Neural progenitor cell (in vitro differentiated cells): ENCODE measurements around the gene GALNT3. TPM values are rescaled to one million over a fixed set of nuclear protein-coding genes. Genes with fewer than 3 reads are reported as not detected.
A peak's percentile ranks its signal among the peaks of the same experiment; 100 is the strongest.

ENCODE experiments used
- DNase-seq: peaks from one replicate; pipeline ENCODE4 v3.0.0-alpha.2; 2016; ENCODE audit warnings: low spot score
- H2AFZ ChIP-seq: fragments of 200-600 bp; sonication (generic); replicated peaks from 2 replicates; pipeline ENCODE4 v1.6.1; 2016; ENCODE audit warnings: antibody characterized with exemption
- H3F3A ChIP-seq: fragments of 200-600 bp; sonication (generic); 2 replicates; pipeline ENCODE4 v1.6.1; 2016; ENCODE audit warnings: antibody characterized with exemption, low read depth
- H3K27ac ChIP-seq: fragments of 200-600 bp; sonication (generic); 2 replicates; pipeline ENCODE4 v1.5.1; 2016; ENCODE audit warnings: mild to moderate bottlenecking
- H3K27me3 ChIP-seq: fragments of 200-600 bp; sonication (generic); 2 replicates; pipeline ENCODE4 v1.6.1; 2016; ENCODE audit warnings: mild to moderate bottlenecking, moderate library complexity
- H3K36me3 ChIP-seq: fragments of 200-600 bp; sonication (generic); 2 replicates; pipeline ENCODE4 v1.5.1; 2016
- H3K4me1 ChIP-seq: fragments of 200-600 bp; sonication (generic); 2 replicates; pipeline ENCODE4 v1.6.1; 2016; ENCODE audit warnings: mixed run types
- H3K4me2 ChIP-seq: fragments of 200-600 bp; sonication (generic); 2 replicates; pipeline ENCODE4 v1.6.1; 2016
- H3K4me3 ChIP-seq: fragments of 200-600 bp; sonication (generic); 2 replicates; pipeline ENCODE4 v1.5.1; 2016
- H3K79me2 ChIP-seq: fragments of 200-600 bp; sonication (generic); 2 replicates; pipeline ENCODE4 v1.6.1; 2016; ENCODE audit warnings: low read depth
- H3K9ac ChIP-seq: fragments of 200-600 bp; sonication (generic); 2 replicates; pipeline ENCODE4 v1.6.1; 2016
- H3K9me3 ChIP-seq: fragments of 200-600 bp; sonication (generic); 2 replicates; pipeline ENCODE4 v1.5.1; 2016; ENCODE audit warnings: low read depth
- H4K20me1 ChIP-seq: fragments of 200-600 bp; sonication (generic); 2 replicates; pipeline ENCODE4 v1.6.1; 2016; ENCODE audit warnings: low read depth
- H3K27ac Mint-ChIP-seq: 3 replicates; pipeline ENCODE4 v1.8.0; 2021; ENCODE audit warnings: mixed read lengths
- H3K27me3 Mint-ChIP-seq: 2 replicates; pipeline ENCODE4 v1.8.0; 2022; ENCODE audit warnings: low read depth, mild to moderate bottlenecking, inconsistent platforms, moderate library complexity, mixed read lengths; ENCODE audit not compliant: insufficient read depth
- H3K36me3 Mint-ChIP-seq: 3 replicates; pipeline ENCODE4 v1.8.0; 2021; ENCODE audit warnings: mixed read lengths
- H3K4me1 Mint-ChIP-seq: 3 replicates; pipeline ENCODE4 v1.8.0; 2021; ENCODE audit warnings: mixed read lengths
- H3K4me3 Mint-ChIP-seq: 3 replicates; pipeline ENCODE4 v1.8.0; 2021; ENCODE audit warnings: mild to moderate bottlenecking, moderate library complexity, mixed read lengths
- H3K9me3 Mint-ChIP-seq: 3 replicates; pipeline ENCODE4 v1.8.0; 2020; ENCODE audit warnings: mixed read lengths
- EZH2 ChIP-seq: fragments of 200-600 bp; sonication (generic); IDR thresholded peaks from 2 replicates; pipeline ENCODE4 v1.6.1; 2017; ENCODE audit warnings: antibody characterized with exemption, mild to moderate bottlenecking, moderate library complexity
- EZH2phosphoT487 ChIP-seq: fragments of 200-600 bp; sonication (generic); IDR thresholded peaks from 2 replicates; pipeline ENCODE4 v1.6.1; 2017; ENCODE audit warnings: antibody characterized with exemption
- total RNA-seq: library from RNA; depleted of rRNA; stranded (reverse); fragments of >200 nt; gene quantifications from 2 replicates; pipeline ENCODE4 v1.2.3, GENCODE V29; 2015; ENCODE audit warnings: low replicate concordance
- TF ChIP-seq, protein P1 (sequence below): fragments of 200-600 bp; sonication (generic); IDR thresholded peaks from 2 replicates; pipeline ENCODE4 v1.5.1; 2017; ENCODE audit warnings: antibody characterized with exemption, mild to moderate bottlenecking

Gene GALNT3
- total RNA-seq, 1 donor from 2014 or later, result 1.9 TPM

DNA sequence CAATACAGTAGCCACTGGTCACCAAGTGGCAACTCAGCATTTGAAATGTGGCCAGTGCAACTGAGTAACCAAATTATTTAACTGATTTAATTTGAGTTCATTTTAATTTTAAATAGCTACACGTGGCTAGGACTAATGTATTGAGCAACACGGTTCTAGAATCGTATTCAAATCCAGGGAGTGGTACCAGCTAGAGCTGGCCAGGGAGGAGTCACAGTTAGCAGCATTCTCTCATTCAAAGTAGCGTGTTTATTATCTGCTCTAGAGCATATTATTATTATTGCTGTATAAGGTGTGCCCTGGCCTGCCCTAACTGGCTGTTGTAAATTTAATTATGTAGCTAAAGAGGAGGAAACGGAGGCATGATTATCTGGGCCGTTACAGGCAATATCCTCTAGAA is 92.9 kb downstream of the GALNT3 start:
- Histone ChIP-seq H3K9ac (no peak overlapping the region), H3K27ac (no peak overlapping the region), H3K4me3 (no peak overlapping the region), H3K36me3 (no peaks in the 10 kb centered on the region), H3K4me1 (peaks cover 52% of the 10 kb centered on the region), H3K4me2 (peak overlapping the region; percentile 15), H3K79me2 (no peaks in the 10 kb centered on the region), H2AFZ (no peak overlapping the region), H3F3A (peaks cover 37% of the 10 kb centered on the region), H3K27me3 (no peaks in the 10 kb centered on the region), H4K20me1 (no peaks in the 10 kb centered on the region), H3K9me3 (no peaks in the 10 kb centered on the region)
- no peak overlapping the region for H3K4me3 Mint-ChIP-seq
- H3K4me1 Mint-ChIP-seq, result peaks cover 42% of the 10 kb centered on the region
- no peaks in the 10 kb centered on the region for H3K36me3 Mint-ChIP-seq
- TF ChIP-seq EZH2, result no peak
- no peak for TF ChIP-seq EZH2phosphoT487
- TF ChIP-seq, protein P1, sequence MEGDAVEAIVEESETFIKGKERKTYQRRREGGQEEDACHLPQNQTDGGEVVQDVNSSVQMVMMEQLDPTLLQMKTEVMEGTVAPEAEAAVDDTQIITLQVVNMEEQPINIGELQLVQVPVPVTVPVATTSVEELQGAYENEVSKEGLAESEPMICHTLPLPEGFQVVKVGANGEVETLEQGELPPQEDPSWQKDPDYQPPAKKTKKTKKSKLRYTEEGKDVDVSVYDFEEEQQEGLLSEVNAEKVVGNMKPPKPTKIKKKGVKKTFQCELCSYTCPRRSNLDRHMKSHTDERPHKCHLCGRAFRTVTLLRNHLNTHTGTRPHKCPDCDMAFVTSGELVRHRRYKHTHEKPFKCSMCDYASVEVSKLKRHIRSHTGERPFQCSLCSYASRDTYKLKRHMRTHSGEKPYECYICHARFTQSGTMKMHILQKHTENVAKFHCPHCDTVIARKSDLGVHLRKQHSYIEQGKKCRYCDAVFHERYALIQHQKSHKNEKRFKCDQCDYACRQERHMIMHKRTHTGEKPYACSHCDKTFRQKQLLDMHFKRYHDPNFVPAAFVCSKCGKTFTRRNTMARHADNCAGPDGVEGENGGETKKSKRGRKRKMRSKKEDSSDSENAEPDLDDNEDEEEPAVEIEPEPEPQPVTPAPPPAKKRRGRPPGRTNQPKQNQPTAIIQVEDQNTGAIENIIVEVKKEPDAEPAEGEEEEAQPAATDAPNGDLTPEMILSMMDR, result no peak
- peaks cover 1% of the 10 kb centered on the region for H3K9me3 Mint-ChIP-seq
- peak overlapping the region; percentile 19 for H3K27ac Mint-ChIP-seq
- H3K27me3 Mint-ChIP-seq, result peaks cover 4% of the 10 kb centered on the region
- DNase-seq, result no peak

DNA sequence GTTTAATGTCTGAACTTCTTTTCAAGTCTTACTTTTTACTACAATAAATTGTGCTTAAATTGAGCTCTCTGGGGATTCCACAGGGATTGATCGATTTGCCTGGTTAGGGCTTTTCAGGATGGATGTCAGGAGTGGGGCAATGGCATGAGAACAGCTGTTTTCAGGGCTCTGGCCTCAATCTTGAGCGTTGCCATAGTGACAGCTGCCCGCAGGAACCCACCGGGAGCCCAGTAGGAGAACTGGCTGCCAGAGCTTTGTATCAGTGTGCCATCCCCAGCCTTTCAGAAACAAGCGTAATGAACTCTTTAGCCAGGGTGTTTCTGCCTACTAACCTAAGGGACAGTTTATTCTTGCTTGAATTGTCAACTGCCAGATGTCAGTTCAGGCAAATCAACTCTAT is 93.5 kb downstream of the GALNT3 start:
- Mint-ChIP-seq H3K27me3 (peaks cover 4% of the 10 kb centered on the region), H3K4me3 (peak overlapping the region; percentile 28), H3K9me3 (peaks cover 4% of the 10 kb centered on the region), H3K27ac (peak overlapping the region; percentile 57), H3K4me1 (peaks cover 45% of the 10 kb centered on the region), H3K36me3 (no peaks in the 10 kb centered on the region)
- Histone ChIP-seq H3K4me1 (peaks cover 52% of the 10 kb centered on the region), H3K9me3 (no peaks in the 10 kb centered on the region), H3K27me3 (no peaks in the 10 kb centered on the region), H3K4me2 (peak overlapping the region; percentile 15), H3K4me3 (no peak overlapping the region), H2AFZ (no peak overlapping the region), H4K20me1 (no peaks in the 10 kb centered on the region), H3K9ac (no peak overlapping the region), H3K79me2 (no peaks in the 10 kb centered on the region), H3F3A (peaks cover 37% of the 10 kb centered on the region), H3K36me3 (no peaks in the 10 kb centered on the region), H3K27ac (peak overlapping the region; percentile 85)
- TF ChIP-seq, protein P1, result no peak
- TF ChIP-seq EZH2phosphoT487 (no peak), EZH2 (no peak)
- peak; percentile 58 for DNase-seq

DNA sequence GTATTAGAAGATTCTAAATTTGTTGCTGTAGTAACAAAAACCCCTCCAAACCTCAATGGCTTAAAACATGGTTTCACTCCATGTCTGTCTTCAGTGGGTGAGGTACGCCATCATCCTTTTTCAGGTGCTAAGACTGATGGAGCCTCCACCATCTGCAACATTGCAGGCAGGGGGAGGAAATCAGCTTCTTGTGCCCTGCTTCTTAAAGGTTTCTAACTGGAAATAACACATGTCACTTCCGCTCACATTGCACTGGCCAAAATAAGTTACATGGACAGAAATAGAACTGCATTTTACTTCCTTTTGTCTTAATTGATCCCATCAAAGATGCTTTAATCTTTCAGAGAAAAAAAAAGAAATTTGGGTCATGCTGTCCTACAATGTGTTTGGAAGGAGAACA is 94.1 kb downstream of the GALNT3 start:
- Histone ChIP-seq H3F3A (peaks cover 37% of the 10 kb centered on the region), H3K79me2 (no peaks in the 10 kb centered on the region), H3K36me3 (no peaks in the 10 kb centered on the region), H2AFZ (no peak overlapping the region), H3K27me3 (no peaks in the 10 kb centered on the region), H4K20me1 (no peaks in the 10 kb centered on the region), H3K4me1 (peaks cover 52% of the 10 kb centered on the region), H3K4me3 (no peak overlapping the region), H3K27ac (peak overlapping the region; percentile 85), H3K9ac (no peak overlapping the region), H3K4me2 (peak overlapping the region; percentile 15), H3K9me3 (no peaks in the 10 kb centered on the region)
- DNase-seq, result no peak
- Mint-ChIP-seq H3K4me1 (peaks cover 45% of the 10 kb centered on the region), H3K9me3 (peaks cover 4% of the 10 kb centered on the region), H3K27me3 (peaks cover 4% of the 10 kb centered on the region), H3K4me3 (no peak overlapping the region), H3K36me3 (no peaks in the 10 kb centered on the region), H3K27ac (no peak overlapping the region)
- TF ChIP-seq, protein P1, result no peak
- TF ChIP-seq EZH2phosphoT487, result no peak
- TF ChIP-seq EZH2, result no peak
